CD4-positive, alpha-beta T cell treated with Interleukin-17A for 1 hour (primary cell): Measurements from ENCODE around the gene COQ3.

ENCODE experiments used
- DNase-seq: peaks from one replicate; pipeline ENCODE4 v3.0.0-alpha.2; 2020

The COQ3 gene

DNA sequence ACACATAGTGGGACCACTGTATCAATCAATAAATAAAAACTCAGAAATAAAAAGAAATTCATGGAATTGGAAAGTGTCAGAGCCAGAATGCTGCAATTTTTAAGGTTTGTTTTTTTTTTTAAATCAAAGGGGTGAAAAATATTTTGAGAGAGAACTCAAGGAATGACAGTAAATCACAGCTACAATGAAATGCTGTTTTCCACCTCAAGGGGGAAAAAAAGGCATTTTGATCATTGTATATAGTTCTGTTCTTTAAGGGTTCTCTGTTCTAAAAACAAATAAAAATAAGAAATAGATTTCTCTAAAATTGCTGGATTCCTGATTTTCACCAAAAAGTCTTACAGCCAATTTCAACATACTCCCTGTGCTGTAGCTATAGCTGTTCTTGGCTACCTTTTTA, 69.0 kb downstream of the COQ3 start:
- DNase-seq, result no peak
